B cell (primary cell): ENCODE measurements around the gene EVI5L.

Experiments used
- CTCF ChIP-seq: fragments of 200-600 bp; IDR thresholded peaks from one replicate; pipeline ENCODE4 v1.8.0; 2022; ENCODE audit warnings: antibody characterized with exemption, mild to moderate bottlenecking
- EZH2 ChIP-seq: IDR thresholded peaks from 2 replicates; pipeline ENCODE4 v1.6.1; 2012; ENCODE audit warnings: borderline replicate concordance, low read depth, mild to moderate bottlenecking, moderate library complexity, low read length; ENCODE audit not compliant: insufficient read depth, poor library complexity, severe bottlenecking

- no peak for TF ChIP-seq CTCF
- no peak for TF ChIP-seq EZH2
Observed at GRCh38 chr19:7829561-7830271, at the start of gene EVI5L.
